ENCODE data around the gene DTL. TPM values are rescaled to one million over a fixed set of nuclear protein-coding genes. Genes with fewer than 3 reads are reported as not detected.
"Not testable (repeated sequence)": the region's sequence is repeated elsewhere in the genome, so short reads cannot be mapped to it uniquely, and the experiment has no call there.

Gene DTL
- total RNA-seq, result 10 to 100 TPM in 3 of 8 experiments, 1 to 10 TPM in 5; 1.1 to 32.5 (median 3.0) TPM

- in situ Hi-C loops (cut with MboI; ENCODE audit: low pct_unique_long_range_greater_than_20kb in 2 of 9, low sequenced_read_pairs in 9 of 9, unreplicated experiment in 9 of 9), result loop anchor here in 3 of 9 experiments (25.0 kb wide), 1 partner anchor 348 kb away; the partner anchor contains the start of gene NEK2 (in 3 of the 3)
- ATAC-seq (replicated peaks in 6 of 8), result peak; percentile 82 to 93 (median 90)
- Histone ChIP-seq H3K27ac (peak within 1 kb of the TSS; percentile 84 to 93), H3K4me1 (replicated peaks in 1 of 2) (peaks cover 14 to 16% of the 10 kb centered on the region in 2 donors), H3K4me3 (peak within 1 kb of the TSS; percentile 60 to 83 (median 71))
- 0 to 2% (median 0%) methylated on average over 2 to 39 of the region's 53 CpGs; no CpG with 5 or more reads in 2 of the 10 experiments for WGBS, 10 experiments
These were observed at the start of gene DTL, which contains the start of gene INTS7 for GRCh38 chr1:212035123-212035834. DTL (plus strand) TSS chr1:212035748; CDS start chr1:212035891, 143 bp downstream. INTS7 (minus strand) TSS chr1:212035557; CDS start chr1:212035437, 120 bp downstream.

- H3K27ac ChIP-seq, result no peak overlapping the region
- no peak overlapping the region for H3K4me3 ChIP-seq
- WGBS, 10 experiments, result 60 to 100% (median 100%) methylated on average over 1 to 7 of the region's 7 CpGs
- in situ Hi-C loops (cut with MboI; ENCODE audit: low pct_unique_long_range_greater_than_20kb in 2 of 9, low sequenced_read_pairs in 9 of 9, unreplicated experiment in 9 of 9), result no loop called here
- no peak for ATAC-seq (replicated peaks in 6 of 8)
- no peaks in the 10 kb centered on the region for H3K4me1 ChIP-seq (replicated peaks in 1 of 2)
These were observed 48.8 kb upstream of the DTL start for GRCh38 chr1:211986628-211987254.

- in situ Hi-C loops (cut with MboI; ENCODE audit: low pct_unique_long_range_greater_than_20kb in 2 of 9, low sequenced_read_pairs in 9 of 9, unreplicated experiment in 9 of 9), result no loop called here
- H3K4me1 ChIP-seq (replicated peaks in 1 of 2), result no peaks in the 10 kb centered on the region
- H3K4me3 ChIP-seq, result no peak overlapping the region
- ATAC-seq (replicated peaks in 6 of 8), result no peak
- no peak overlapping the region for H3K27ac ChIP-seq
These were observed 43.9 kb upstream of the DTL start for GRCh38 chr1:211991695-211992094.

GRCh38 chr1:211997426-211997825 lies 38.1 kb upstream of the DTL start:
- WGBS, 10 experiments, result 83 to 100% (median 100%) methylated on average over 1 to 4 of the region's 4 CpGs; no CpG with 5 or more reads in 4 of the 10 experiments
- in situ Hi-C loops (cut with MboI; ENCODE audit: low pct_unique_long_range_greater_than_20kb in 2 of 9, low sequenced_read_pairs in 9 of 9, unreplicated experiment in 9 of 9); H3K27ac ChIP-seq; H3K4me3 ChIP-seq; ATAC-seq (replicated peaks in 6 of 8); H3K4me1 ChIP-seq (replicated peaks in 1 of 2): not testable (repeated sequence)

- no peak overlapping the region for H3K4me3 ChIP-seq
- no peak for ATAC-seq (replicated peaks in 6 of 8)
- H3K27ac ChIP-seq, result no peak overlapping the region
- no peaks in the 10 kb centered on the region for H3K4me1 ChIP-seq (replicated peaks in 1 of 2)
- in situ Hi-C loops (cut with MboI; ENCODE audit: low pct_unique_long_range_greater_than_20kb in 2 of 9, low sequenced_read_pairs in 9 of 9, unreplicated experiment in 9 of 9), result no loop called here
- WGBS, 10 experiments, result 75 to 100% (median 88%) methylated on average over 1 to 3 of the region's 3 CpGs; no CpG with 5 or more reads in 1 of the 10 experiments
These were observed 33.0 kb upstream of the DTL start for GRCh38 chr1:212002536-212002935.

GRCh38 chr1:212004895-212005608 lies 30.5 kb upstream of the DTL start:
- Histone ChIP-seq H3K27ac (no peak overlapping the region), H3K4me1 (replicated peaks in 1 of 2) (no peaks in the 10 kb centered on the region), H3K4me3 (no peak overlapping the region)
- peak in 2 of 8 experiments; percentile 41 to 77 for ATAC-seq (replicated peaks in 6 of 8)
- in situ Hi-C loops (cut with MboI; ENCODE audit: low pct_unique_long_range_greater_than_20kb in 2 of 9, low sequenced_read_pairs in 9 of 9, unreplicated experiment in 9 of 9), result no loop called here
- WGBS, 10 experiments, result 70 to 99% (median 94%) methylated on average over 4 to 7 of the region's 7 CpGs

- no peak for ATAC-seq (replicated peaks in 6 of 8)
- Histone ChIP-seq H3K27ac (no peak overlapping the region), H3K4me1 (replicated peaks in 1 of 2) (no peaks in the 10 kb centered on the region), H3K4me3 (no peak overlapping the region)
- WGBS, 10 experiments, result 93 to 100% (median 100%) methylated on average over 1 to 4 of the region's 4 CpGs
- in situ Hi-C loops (cut with MboI; ENCODE audit: low pct_unique_long_range_greater_than_20kb in 2 of 9, low sequenced_read_pairs in 9 of 9, unreplicated experiment in 9 of 9), result no loop called here
These were observed 28.4 kb upstream of the DTL start for GRCh38 chr1:212007178-212007577.

- H3K4me1 ChIP-seq (replicated peaks in 1 of 2), result no peaks in the 10 kb centered on the region
- no peak overlapping the region for H3K27ac ChIP-seq
- no peak overlapping the region for H3K4me3 ChIP-seq
- WGBS, 10 experiments, result 67 to 100% (median 94%) methylated on average over 2 to 9 of the region's 9 CpGs
- in situ Hi-C loops (cut with MboI; ENCODE audit: low pct_unique_long_range_greater_than_20kb in 2 of 9, low sequenced_read_pairs in 9 of 9, unreplicated experiment in 9 of 9), result no loop called here
- no peak for ATAC-seq (replicated peaks in 6 of 8)
These were observed 27.7 kb upstream of the DTL start for GRCh38 chr1:212007886-212008285.

GRCh38 chr1:212009561-212009960 lies 26.0 kb upstream of the DTL start:
- WGBS, 10 experiments, result 80 to 100% (median 92%) methylated on average over 1 of the region's 1 CpG; no CpG with 5 or more reads in 4 of the 10 experiments
- Histone ChIP-seq H3K4me3 (no peak overlapping the region), H3K4me1 (replicated peaks in 1 of 2) (no peaks in the 10 kb centered on the region), H3K27ac (no peak overlapping the region)
- in situ Hi-C loops (cut with MboI; ENCODE audit: low pct_unique_long_range_greater_than_20kb in 2 of 9, low sequenced_read_pairs in 9 of 9, unreplicated experiment in 9 of 9), result no loop called here
- no peak for ATAC-seq (replicated peaks in 6 of 8)

GRCh38 chr1:212010004-212010403 lies 25.5 kb upstream of the DTL start:
- WGBS, 10 experiments, result 87 to 100% (median 92%) methylated on average over 1 to 3 of the region's 3 CpGs
- in situ Hi-C loops (cut with MboI; ENCODE audit: low pct_unique_long_range_greater_than_20kb in 2 of 9, low sequenced_read_pairs in 9 of 9, unreplicated experiment in 9 of 9), result no loop called here

GRCh38 chr1:212012034-212012740 lies 23.4 kb upstream of the DTL start:
- H3K4me1 ChIP-seq (replicated peaks in 1 of 2), result no peaks in the 10 kb centered on the region
- peak; percentile 84 to 98 (median 90) for ATAC-seq (replicated peaks in 6 of 8)
- in situ Hi-C loops (cut with MboI; ENCODE audit: low pct_unique_long_range_greater_than_20kb in 2 of 9, low sequenced_read_pairs in 9 of 9, unreplicated experiment in 9 of 9), result no loop called here
- H3K4me3 ChIP-seq, result no peak overlapping the region
- WGBS, 10 experiments, result 10 to 100% (median 70%) methylated on average over 1 to 7 of the region's 7 CpGs
- H3K27ac ChIP-seq, result no peak overlapping the region

More at GRCh38 chr1:212010004-212010403, 25.5 kb upstream of the DTL start:
- H3K27ac ChIP-seq, result no peak overlapping the region
- no peaks in the 10 kb centered on the region for H3K4me1 ChIP-seq (replicated peaks in 1 of 2)
- H3K4me3 ChIP-seq, result no peak overlapping the region
- ATAC-seq (replicated peaks in 6 of 8), result no peak

GRCh38 chr1:212013672-212014071 lies 21.9 kb upstream of the DTL start:
- Histone ChIP-seq H3K4me1 (replicated peaks in 1 of 2) (no peaks in the 10 kb centered on the region), H3K27ac (no peak overlapping the region), H3K4me3 (no peak overlapping the region)
- in situ Hi-C loops (cut with MboI; ENCODE audit: low pct_unique_long_range_greater_than_20kb in 2 of 9, low sequenced_read_pairs in 9 of 9, unreplicated experiment in 9 of 9), result no loop called here
- ATAC-seq (replicated peaks in 6 of 8), result no peak
- WGBS, 10 experiments, result 29 to 100% (median 100%) methylated on average over 1 to 2 of the region's 2 CpGs; no CpG with 5 or more reads in 2 of the 10 experiments

All from motor neuron (in vitro differentiated cells).